H54 (cell line): Measurements from ENCODE around the gene DSCAML1.
A peak's percentile ranks its signal among the peaks of the same experiment; 100 is the strongest.

Experiments used
- DNase-seq: peaks from one replicate; pipeline ENCODE4 v3.0.0; 2011; ENCODE audit warnings: low spot score, mixed read lengths; ENCODE audit not compliant: insufficient read length
- FAIRE-seq: peaks from 3 replicates; lab custom pipeline; 2011; peaks lifted over from hg19 to GRCh38; lab: Jason Lieb, UNC
- POLR2A ChIP-seq: IDR thresholded peaks from 2 replicates; pipeline ENCODE4 v1.6.1; 2011; ENCODE audit warnings: low read depth, mild to moderate bottlenecking, low read length

Gene DSCAML1

GRCh38 chr11:117600234-117600783, 196.7 kb downstream of the DSCAML1 start:
- no peak for DNase-seq

GRCh38 chr11:117597071-117597470, 199.9 kb downstream of the DSCAML1 start:
- FAIRE-seq = no peak
- DNase-seq = peak; percentile 29
- TF ChIP-seq POLR2A = no peak

More at GRCh38 chr11:117600234-117600783, 196.7 kb downstream of the DSCAML1 start:
- TF ChIP-seq POLR2A = no peak
- no peak for FAIRE-seq

- no peak for TF ChIP-seq POLR2A
- DNase-seq (no peak), FAIRE-seq (no peak)
These were observed 201.6 kb downstream of the DSCAML1 start for GRCh38 chr11:117595440-117595839.

DNA sequence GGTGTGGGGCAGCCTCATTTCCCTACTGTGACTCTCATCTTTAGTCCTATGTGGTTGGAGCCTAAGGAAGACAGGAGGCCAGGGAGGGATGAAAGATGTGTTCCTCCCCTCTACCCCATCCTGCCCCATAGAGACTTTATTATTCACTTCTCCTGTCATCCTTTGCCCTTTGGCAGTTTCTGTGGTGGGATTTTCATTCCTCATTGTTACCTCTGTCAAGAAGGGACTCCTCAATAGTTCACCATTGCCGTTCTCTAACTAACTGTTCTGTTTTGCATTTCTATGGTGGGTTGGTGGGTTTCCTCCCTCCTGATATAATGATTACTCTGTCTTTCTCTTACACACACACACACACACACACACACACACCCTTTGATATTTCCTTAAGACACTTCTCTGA, 202.3 kb downstream of the DSCAML1 start:
- FAIRE-seq = no peak
- no peak for DNase-seq
- TF ChIP-seq POLR2A = no peak

DNA sequence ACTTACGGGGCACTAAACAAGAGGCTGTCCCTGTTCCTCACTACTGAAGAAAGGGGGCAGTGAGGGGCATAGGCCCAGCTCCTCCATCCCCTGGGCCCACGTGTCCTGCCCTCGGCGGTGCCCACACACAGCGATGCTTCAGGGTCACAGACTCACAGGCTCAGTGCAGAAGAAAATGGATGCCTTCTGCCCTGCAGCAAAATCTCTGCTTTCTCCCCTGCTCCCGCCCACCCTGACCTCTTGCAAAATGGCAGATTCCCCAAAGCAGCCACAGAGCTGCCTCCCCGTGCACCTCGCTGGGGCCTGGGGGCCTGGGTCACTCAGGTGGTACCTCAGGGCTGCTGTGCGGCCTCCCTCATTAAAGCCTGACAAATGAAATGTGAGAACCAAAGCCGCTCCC, 204.0 kb downstream of the DSCAML1 start:
- FAIRE-seq (no peak), DNase-seq (no peak)
- no peak for TF ChIP-seq POLR2A

- no peak for TF ChIP-seq POLR2A
- FAIRE-seq (no peak), DNase-seq (no peak)
These were observed 205.5 kb downstream of the DSCAML1 start for GRCh38 chr11:117591316-117592039.

DNA sequence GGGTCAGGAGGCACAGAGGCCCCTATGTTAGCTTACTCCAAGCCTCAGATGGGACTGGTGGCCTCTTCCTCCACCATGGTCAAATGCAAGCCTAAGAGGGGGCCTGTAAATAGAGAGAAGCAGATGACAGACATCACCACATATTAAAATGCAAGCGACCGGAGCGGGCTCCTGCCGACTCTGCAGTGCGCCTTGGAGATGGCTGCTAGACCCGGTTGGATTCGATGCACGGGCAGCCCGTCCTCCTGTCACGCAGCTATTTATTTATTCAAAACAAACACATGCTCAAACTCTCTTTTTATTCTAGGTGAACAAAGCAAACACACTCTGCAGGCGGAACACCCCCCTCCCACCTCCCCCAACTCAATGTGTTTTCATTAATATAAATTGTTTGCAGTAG, 208.0 kb downstream of the DSCAML1 start:
- TF ChIP-seq POLR2A = no peak
- FAIRE-seq (no peak), DNase-seq (no peak)

DNA sequence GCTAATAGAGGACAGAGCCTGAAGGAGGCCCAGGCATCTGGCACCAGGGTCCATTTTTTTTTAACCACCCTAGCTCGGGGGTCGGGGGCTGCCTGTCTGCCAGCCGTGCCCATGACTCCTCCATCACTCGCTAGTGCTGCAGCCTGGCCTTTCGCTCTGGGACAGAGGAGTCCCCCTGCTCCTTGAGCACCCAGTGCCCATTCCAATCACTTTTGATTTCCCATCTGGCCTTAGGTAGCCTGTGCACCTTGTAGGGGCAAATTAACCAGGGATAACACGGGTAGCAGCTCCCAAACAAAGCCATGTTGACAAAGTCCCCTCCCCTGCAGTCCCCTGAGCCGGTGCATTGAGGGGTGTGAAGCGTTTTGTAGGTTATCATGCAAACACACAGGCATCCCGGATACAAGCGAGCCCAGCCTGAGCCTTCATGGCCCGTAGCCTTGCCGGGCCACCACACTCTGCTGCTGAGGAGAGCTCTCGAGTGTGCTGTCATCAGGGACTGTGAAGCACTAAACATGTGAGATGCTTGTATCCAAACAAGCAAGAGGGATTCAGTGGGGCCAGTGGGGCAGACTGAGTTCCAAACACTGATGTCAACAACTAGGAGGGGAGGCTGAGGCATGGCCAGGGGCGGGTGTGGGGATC, 208.7 kb downstream of the DSCAML1 start:
- FAIRE-seq (no peak), DNase-seq (no peak)

DNA sequence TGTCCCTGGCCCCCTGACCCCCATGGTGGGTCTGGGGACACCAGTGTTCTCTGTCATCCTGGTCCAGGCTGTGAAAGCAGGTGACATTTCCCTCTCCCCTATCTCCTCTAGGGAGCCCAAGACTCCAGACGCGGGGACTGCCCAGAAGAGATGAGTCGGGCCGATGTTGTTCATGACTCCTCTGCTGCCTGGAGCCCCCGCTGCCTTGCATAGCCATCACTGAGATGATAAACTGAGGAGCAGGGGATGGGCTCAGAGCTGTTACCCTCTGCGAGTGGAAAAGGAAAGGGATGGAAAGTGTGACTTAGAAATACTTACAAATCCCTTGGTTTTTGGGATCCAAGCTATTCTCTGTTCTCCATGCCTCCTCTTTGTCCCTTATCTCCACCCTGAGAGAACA, 209.6 kb downstream of the DSCAML1 start:
- FAIRE-seq = no peak
- no peak for TF ChIP-seq POLR2A

More for the DNA sequence above, 208.7 kb downstream of the DSCAML1 start:
- no peak for TF ChIP-seq POLR2A

DNA sequence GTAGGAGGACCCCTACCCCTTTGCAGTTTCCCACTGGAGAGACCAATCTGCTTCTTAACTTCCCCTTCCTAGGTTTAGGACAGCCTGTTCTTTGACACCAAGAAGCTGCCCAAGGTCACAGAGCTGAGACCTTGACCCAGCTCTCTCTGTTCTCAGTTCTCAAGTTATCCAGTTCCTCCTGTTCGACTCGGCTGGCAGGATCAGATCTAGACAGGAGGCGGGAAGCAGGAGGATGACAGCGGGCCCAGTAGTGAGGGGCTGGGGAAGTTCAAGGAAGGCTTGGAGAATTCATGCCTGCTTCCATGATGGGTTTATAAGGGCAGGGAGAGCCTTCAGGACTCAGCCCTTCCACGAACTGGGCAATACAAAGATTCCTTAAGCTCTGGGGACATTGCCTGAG, 210.6 kb downstream of the DSCAML1 start:
- TF ChIP-seq POLR2A = no peak
- FAIRE-seq (no peak), DNase-seq (no peak)

More for the DNA sequence above, 209.6 kb downstream of the DSCAML1 start:
- DNase-seq = no peak

DNA sequence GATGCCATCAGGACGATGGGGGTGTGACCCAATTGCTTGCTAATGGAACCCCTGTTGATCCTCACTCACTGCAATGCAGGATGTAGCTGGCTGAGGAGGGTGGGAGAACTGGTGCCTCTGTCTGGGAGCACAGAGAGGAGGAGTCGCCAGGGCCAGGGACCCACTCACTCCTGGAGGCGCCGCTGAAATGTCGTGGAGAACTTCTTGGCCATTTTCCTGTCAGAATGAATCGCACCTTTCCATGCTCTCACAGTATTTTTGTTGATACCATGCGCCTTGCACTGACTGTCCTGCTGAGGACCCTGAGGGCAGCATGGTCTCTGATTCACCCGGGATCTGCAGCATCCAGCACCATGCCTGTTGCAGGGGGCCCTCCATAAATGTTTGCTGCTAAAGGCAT, 211.4 kb downstream of the DSCAML1 start:
- no peak for TF ChIP-seq POLR2A
- DNase-seq = no peak

GRCh38 chr11:117584056-117584830, 212.8 kb downstream of the DSCAML1 start:
- FAIRE-seq = no peak
- peak; percentile 24 for DNase-seq
- no peak for TF ChIP-seq POLR2A

More for the DNA sequence above, 211.4 kb downstream of the DSCAML1 start:
- FAIRE-seq = no peak

DNA sequence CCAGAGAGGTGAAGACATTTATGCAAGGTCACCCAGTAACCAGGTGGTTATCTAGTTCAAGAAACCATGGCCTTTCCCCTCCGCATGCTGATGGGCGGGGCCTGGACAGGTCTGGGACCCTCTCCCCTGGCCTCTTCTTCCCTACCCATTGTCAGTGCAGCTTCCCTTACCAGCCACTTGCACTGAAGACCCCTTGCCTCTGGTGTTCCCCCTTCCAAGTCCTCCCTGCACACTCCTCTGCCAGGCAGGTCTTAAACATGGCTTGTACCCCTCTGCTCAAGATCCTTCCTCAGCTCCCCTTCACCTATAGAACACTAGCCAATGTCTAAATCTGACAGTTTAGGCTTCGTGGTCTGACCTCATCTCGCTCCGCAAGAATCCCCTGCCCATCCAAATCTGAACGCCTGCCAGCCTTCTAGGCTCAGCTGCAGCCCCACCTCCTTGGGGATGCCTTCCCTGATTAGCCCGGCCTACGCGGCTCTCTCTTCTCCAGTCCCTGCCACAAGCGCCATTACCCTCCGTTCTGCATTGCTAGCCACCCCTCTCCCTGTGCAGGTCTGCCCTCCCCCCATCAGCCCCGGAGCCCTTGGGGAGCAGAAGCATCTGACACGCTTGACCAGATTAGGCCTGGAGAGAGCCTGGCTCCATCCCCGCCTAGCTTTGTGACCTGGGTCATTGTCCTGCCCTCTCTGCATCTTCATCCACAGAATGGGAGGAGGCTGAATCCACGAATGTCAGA, 213.8 kb downstream of the DSCAML1 start:
- FAIRE-seq = no peak
- DNase-seq = no peak
- no peak for TF ChIP-seq POLR2A
